Activated CD8-positive, alpha-beta memory T cell treated with anti-CD3 and anti-CD28 coated beads, Interleukin-2, amount 50 U/mL, for 4 hours (primary cell): Measurements from ENCODE around the gene CDCA3.

Experiments used
- DNase-seq: peaks from one replicate; pipeline ENCODE4 v3.0.0-alpha.2; 2020

The CDCA3 gene

DNA sequence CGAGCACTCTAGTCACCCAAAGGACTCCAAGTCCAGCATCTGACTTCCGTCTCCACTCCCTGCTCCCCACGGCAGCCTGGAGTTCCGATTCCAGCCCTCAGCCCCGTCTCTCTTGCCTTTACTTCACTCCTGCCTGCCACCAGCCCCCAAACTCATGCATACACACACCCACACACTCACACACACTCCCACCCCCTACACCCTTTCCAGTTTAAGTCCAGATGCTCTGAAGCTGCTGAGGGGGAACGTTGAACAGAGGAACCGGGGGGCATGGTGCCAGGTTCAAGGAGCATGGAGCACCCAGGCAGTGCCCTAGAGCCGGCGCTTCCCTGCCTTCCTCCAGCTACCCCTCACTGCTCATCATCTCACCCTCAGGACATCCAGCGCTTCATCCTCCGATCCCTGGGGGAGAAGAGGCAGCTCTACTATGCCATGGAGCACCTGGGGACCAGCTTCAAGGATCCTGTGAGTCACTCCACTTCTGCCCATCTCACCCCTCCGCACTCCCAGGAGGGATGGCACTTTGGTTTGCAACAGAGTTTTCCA is 19.6 kb downstream of the CDCA3 start:
- no peak for DNase-seq

DNA sequence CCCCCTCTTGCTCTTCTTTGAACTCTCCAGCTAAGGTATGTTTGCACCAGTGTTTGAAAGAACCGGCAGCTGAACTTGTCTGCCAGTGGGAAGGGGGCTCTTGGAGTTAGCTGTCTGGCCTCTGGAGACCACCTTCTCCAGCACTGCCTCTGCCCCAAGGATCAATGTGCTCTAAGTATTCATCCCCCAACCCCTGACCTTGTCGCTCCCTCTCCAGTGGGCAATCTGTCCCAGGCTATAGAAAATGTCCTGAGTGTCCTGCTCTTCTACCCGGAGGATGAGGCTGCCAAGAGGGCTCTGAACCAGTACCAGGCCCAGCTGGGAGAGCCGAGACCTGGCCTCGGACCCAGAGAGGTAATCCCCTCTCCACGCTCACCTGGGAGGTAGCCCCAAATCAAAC is 20.1 kb downstream of the CDCA3 start:
- no peak for DNase-seq

DNA sequence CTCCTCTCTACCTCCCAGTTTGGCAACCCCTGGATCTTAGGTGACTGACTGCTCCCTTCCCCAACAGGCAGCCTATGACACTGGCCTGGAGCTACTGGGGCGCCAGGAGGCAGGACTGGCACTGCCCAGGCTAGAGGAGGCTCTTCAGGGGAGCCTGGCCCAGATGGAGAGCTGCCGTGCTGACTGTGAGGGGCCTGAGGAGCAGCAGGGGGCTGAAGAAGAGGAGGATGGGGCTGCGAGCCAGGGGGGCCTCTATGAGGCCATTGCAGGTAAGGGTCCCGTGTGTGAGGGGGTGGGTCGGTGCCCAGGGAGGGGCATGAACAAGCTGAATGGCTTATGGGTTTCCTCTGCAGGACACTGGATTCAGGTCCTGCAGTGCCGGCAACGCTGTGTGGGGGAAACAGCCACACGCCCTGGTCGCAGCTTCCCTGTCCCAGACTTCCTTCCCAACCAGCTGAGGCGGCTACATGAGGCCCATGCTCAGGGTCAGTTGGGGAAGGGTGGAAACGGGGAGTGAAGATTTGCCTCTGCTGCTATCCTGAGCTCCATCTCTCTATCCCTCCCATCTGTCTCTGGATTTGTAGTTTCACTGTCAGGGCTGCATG is 20.7 kb downstream of the CDCA3 start:
- no peak for DNase-seq

DNA sequence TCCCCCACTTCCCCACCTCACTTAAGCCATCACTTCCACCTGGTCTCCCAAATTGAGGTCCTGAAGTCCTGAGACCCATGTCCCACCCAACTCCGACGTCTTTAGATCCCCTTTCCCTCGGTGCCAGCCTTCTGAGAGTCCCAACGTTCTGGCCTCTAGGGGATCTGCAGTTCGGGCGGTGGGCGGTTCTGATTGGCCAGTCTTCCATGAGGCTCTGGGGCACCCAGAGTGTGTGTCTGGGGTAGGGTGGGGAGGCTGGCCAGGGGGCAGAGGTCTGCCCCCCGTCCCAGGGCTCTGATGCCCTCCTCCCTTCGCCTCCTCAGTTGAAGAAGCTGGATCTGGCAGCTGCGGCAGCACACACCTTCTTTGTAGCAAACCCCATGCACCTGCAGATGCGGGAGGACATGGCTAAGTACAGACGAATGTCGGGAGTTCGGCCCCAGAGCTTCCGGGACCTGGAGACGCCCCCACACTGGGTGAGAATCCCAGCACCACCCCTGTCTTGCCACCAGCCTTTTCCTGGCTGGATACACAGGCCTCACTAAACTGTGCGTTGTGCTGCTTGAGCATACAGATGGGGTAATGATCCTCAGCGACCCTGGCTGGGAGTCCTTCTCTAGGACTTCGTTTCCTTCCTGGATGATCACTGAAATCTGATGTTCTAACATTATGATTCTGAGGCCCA is 21.4 kb downstream of the CDCA3 start:
- DNase-seq = no peak

DNA sequence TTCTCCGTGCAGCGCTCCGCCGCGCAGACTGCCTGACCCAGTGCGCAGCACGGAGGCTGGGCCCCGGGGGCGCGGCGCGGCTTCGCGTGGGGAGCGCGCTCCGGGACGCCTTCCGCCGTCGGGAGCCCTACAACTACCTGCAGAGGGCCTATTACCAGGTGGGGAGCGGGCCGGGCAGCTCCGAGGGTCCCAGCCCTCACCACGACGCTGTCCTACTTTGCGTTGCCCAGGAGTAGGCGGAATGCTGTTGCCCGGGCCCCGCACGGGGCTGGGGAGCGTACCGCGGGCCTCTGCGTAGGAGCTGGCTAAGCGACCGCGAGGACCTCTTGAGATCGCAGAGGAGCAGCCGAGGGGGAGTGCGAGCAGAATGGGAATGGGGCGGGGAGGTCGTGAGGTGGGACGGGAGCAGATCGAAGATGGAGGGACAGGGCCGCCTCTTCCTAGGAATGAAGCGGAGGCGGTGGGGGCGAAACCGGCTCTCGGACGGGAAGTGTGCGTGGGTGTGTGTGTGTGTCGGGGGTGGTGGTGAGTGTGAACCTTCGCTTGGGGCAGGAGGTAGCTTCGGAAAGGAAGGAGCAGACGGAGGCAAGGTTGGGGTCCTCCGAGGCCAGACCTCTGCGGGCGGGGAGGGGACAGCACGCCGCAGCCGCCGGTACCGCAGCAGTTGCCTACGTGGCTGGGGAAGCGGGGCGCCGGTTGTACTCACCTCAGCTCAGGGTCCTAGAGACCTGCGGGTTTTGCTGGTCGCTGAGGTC is 22.1 kb downstream of the CDCA3 start:
- DNase-seq = peak; percentile 46

DNA sequence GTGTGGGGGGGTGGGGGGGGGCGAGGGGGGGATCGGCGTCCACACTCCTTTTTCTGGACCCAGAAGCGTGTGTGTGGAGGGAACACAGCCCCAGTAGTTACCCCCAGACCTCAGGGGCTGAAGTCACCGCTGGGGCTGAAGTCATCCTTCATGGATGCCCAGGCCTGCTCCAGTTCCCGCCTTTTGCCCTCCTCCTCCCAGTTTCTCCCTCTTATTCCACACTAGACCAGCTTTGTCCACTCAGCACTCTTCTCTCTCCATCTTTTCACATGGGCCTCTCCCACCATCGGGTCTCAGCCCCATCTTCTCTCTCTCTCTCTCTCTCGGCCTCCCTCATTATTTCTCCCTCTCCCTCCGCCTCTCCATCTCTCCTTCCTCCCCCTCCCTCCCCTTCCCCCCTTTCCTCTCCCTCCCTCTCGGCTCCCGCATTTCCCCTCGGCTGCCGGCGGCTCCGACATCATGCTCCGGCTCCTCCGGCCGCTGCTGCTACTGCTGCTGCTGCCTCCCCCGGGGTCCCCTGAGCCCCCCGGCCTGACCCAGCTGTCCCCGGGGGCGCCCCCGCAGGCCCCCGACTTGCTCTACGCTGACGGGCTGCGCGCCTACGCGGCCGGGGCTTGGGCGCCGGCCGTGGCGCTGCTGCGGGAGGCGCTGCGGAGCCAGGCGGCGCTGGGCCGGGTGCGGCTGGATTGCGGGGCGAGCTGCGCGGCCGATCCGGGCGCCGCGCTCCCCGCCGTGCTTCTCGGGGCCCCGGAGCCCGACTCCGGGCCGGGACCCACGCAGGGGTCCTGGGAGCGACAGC is 22.9 kb downstream of the CDCA3 start, which contains the start of gene P3H3:
TSS of gene P3H3 (plus strand) at position 426 of the 799 bp plus-strand sequence. CDS start at position 460, 34 bp downstream.
- no peak for DNase-seq

DNA sequence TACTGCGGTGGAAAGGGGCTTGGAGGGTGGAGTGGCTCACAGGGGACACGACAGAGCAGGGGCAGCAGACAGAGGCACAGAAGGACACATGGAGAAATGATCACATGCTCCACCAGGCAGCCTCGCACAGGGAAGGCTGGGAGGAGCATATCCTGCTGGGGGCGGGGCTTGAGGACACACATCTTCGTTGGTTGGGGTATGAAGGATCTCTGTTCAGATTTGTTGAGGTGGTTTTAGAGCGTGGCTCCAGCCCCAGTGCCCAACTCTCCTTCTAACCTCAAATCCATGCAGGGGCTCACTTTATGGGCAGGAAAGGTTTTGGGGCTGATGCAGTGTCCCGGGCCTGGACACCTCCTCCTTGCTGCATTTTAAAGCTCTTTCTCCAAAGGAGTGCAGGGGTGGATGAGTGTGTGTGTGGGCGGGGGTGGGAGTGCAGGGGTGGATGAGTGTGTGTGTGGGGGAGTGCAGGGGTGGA is 23.6 kb downstream of the CDCA3 start:
- DNase-seq = peak; percentile 47

DNA sequence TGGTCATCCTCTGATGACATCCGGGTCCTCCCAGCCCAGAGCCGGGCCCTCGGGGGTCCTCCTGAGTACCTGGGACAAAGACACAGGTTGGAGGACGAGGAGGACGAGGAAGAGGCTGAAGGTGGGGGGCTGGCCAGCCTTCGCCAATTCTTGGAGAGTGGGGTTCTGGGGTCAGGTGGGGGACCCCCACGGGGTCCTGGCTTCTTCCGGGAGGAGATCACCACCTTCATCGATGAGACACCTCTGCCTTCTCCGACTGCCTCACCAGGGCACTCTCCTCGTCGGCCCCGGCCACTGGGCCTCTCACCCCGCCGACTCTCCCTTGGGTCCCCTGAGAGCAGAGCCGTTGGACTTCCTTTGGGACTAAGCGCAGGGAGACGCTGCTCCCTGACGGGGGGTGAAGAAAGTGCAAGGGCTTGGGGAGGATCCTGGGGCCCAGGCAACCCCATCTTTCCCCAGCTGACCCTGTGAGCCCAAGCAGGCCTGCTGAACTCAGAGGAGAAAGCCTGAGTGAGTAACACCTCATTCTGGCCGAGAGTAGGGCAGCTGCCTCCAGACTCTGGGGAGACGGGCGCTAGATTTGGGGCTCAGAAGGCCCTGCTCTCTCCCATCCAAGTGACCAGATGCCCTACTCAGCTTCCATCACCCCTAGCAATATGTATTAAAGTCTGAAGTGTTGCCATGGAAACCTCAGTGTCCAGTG is 24.2 kb downstream of the CDCA3 start:
- no peak for DNase-seq

DNA sequence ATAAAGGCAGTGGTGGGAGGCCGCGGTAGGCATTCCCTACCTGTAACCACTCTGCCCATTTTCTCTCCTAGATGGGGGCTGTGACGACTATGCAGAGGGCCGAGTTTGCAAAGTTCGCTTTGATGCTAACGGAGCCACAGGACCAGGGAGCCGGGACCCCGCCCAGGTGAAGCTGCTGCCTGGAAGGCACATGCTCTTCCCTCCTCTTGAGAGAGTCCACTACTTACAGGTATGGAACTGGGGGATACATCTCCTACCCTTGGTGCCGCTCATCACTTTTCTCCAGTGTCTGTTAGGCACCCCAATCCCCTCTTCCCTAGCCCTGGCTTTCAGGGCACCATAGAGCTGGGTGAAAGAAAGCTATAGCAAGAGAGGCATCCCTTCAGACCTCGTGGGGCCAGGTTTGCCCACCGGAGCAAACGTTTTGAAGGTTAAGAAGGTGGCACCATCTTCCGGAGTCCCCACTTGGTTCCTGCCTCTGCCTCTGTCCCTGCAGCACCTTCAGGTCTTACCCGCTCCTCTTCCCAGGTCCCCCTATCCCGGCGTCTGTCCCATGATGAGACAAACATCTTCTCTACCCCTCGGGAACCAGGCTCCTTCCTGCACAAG is 24.9 kb downstream of the CDCA3 start:
- DNase-seq = no peak

DNA sequence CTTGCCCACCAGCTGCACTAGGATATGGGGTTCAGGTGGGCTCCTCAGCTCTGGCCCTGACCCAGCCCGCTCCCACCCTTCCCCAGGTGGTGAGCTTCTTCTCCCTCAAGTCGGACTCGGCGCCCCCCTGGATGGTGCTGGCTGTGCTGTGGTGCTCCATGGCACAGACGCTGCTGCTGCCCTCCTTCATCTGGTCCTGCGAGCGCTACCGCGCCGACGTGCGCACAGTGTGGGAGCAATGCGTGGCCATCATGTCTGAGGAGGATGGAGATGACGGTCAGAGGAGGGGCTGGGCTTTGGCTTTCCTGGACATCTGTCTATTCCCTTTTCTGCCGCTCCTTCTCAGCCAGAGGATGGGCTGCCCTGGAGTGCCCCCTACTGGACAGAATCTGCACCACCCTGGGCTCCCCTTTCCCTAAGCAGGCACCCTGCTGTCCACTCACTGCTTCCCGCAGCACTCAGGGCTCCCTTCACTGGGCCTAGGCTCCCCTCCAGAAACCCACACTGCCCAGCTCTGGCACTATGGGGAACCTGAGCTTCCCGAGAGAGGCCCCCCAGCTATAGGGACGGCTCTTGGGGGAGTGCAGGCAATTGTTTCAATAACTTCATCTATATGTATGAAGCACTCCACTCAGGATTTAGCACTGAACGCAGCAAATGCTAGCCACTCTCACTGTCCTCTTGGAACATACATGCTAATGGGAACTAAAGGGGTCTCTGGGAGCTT is 25.5 kb downstream of the CDCA3 start:
- peak; percentile 81 for DNase-seq

DNA sequence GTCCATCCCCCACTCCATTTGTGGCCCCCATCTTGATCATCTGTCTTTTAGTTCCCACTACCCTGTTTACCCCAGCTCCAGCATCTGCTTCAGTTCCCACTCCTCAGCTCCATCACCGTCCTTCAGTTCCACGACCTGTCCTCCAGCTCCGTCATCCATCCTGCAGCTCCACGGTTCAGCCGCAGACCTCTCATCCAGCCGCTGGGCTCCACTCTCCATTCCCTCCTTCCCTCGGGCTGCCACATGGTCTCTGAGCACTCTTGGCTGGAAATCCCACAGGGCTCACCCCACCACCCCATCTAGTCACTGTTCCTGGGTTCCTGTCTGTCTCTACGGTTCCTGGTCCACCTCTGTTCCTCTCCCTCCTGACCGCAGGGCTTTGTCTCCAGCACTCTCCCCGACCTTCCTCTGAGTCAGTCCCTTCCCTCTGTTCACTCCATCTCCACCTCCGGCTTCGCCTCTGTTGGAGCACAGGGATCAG is 26.1 kb downstream of the CDCA3 start:
- no peak for DNase-seq

DNA sequence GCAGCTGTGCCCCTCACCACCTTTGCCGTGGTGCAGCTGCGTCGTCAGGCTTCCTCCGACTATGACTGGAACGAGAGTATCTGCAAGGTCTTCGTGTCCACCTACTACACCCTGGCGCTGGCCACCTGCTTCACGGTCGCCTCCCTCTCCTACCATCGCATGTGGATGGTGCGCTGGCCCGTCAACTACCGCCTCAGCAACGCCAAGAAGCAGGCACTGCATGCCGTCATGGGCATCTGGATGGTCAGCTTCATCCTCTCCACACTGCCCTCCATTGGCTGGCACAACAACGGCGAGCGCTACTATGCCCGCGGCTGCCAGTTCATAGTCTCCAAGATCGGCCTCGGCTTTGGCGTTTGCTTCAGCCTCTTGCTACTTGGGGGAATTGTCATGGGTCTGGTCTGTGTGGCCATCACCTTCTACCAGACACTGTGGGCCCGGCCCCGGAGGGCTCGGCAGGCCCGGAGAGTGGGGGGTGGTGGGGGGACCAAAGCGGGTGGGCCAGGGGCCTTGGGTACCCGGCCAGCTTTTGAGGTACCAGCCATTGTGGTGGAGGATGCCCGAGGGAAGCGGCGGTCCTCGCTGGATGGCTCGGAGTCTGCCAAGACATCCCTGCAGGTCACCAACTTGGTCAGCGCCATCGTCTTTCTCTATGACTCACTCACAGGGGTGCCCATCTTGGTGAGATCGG is 26.9 kb downstream of the CDCA3 start:
- no peak for DNase-seq

DNA sequence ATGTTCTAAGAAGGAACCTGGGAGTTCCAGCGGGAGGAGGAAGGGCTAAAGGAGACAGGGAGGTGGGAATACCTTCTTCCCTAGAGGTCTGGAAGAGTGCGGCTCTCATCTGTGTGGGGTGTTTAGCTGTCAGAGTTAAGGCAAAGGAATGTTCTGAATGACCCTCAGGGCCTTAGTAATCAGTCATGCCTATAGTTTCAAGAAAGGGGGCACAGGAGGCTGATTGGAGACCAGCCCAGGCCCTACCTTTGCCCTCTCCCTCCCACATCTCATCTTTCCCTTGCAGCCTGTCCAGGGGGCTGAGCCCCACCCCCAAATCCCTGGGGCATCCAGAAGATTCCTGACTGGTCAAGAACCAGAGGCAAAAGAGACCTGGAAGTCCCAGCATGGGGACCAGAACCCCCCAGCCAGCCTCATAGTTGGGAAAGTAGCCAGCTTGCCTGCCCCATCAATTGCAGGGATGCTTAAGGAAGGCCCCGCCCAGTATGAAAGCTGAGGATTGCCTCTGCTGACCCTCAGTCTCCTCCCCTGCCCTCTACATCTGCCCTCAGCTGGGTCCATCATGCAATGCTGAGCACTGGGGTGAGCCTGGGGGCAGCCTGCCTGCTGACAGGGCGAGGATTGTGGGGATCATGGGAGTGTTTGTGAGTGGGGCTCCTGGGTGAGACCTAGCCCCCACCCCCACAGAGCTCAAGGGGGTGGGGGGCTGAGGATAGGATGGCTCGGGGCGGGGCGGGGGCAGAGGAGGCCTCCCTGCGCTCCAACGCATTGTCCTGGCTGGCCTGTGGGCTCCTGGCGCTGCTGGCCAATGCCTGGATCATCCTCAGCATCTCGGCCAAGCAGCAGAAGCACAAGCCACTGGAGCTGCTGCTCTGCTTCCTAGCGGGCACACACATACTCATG is 27.7 kb downstream of the CDCA3 start:
- DNase-seq = no peak

DNA sequence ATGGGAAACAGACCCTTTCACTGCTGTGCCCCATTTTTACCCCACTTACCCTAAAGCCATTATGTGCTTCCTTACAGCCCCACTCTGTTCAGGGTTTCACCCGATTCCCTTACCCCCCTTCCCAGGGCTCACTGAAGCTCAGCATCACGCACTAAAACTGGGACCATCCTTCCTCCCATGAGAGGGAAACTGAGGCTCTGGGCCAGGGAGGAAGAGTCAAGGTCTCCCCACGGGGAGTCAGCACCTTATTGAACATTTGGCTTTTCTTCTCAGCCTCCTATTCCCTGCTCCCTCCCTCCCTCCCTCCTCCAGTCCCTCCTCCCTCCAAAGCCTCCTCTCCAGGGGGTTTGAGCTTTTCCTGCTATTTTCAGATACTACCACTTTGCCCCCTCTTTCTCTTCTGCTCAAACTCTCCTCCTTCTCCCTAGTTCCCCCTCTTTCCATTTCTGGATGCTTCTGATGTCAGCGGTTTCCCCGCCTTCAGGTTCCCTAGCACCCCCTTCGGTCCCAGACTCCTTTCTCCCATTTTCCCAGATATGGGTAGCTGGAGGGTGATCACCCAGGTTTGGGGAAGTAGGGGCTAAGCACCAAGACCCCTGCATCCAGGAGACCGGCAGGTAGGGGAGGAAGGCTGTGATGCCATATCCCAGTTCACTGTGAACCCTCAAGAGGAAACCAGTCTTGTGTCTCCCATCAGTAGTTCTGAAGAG is 28.5 kb downstream of the CDCA3 start:
- no peak for DNase-seq

DNA sequence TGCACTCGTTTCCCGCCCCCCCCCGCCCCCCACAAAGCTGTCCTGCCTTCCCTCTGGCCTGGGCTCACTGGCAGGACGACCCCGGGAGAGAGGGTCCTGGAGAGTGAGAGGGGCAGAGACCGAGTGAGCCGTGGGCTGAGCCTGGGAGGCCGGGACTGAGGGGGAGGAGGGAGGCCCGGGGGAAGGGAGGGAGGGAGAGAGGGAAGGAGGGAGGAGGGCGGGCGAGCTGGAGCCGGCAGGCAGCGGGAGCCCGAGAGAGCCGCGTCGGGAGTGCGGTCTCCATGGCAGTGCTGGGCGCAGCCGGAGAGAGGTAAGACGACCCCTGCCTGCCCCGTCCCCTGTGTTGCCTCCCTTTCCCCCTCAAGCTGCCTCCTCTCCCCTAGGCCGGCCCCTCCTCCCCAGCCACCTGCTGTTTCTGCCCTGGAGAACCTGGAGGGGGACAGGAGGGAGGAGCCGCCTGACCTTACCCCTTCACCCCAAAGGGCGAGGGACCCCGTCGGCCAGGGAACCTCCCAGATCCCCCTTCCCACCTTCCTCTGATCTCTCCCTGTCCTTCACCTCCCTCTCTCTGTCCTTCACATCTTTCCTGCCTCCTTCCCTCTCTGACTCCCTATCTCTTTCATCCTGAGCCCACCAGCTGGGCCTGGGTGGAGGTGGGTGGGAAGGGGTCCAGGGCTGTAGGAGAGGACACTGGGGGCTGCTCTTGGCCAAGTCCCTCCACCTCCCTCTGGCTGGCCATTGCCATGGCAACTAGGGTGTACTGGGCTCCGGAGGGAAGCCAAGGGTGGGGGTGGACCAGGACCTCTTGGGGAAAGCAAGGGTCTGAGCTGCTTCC is 29.3 kb downstream of the CDCA3 start, which contains the start of gene GPR162:
TSS of gene GPR162 (plus strand) at position 231 of the 835 bp plus-strand sequence. CDS start 2,078 bp downstream, outside the sequence.
- no peak for DNase-seq

DNA sequence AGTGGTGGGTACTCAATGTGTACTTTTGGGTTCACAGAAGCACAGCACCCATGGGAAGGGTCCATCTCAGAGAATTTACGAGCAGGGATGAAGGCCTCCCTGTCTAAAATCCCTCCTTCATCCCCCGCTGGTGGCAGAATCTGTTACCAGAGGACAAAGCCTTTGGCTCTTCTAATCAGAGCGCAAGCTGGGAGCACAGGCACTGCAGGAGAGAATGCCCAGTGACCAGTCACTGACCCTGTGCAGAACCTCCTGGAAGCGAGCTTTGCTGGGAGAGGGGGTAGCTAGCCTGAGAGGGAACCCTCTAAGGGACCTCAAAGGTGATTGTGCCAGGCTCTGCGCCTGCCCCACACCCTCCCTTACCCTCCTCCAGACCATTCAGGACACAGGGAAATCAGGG is 30.9 kb downstream of the CDCA3 start:
- DNase-seq = no peak
